Measurements from ENCODE around the gene AFAP1.

The AFAP1 gene

DNA sequence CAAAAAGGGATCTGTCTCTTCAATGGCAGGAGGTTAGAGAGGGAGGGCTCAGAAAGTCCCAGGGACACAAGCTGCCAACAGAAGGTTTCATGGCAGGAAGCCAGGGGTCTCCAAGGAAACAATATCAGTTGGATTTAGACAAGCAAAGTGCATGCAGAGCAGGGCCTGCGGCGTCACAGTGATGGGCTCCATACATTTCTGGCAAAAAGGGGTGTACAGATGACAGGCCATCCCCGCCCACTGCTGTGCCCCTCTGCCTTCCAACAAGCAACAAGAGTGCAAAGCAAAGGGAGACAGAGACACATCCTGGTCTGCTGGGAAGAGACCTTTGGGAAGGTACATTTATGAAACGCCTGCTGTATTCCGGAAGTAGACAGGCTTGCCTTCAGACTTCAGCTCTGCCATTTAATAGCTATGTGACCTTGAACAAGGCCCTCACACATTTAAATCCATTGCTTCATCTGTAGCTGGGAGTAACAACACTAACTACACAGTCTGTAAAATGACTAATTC lies 121.2 kb downstream of the AFAP1 start:
- DNase-seq (ENCODE audit: insufficient read length) (no peak), FAIRE-seq (no peak)
- TF ChIP-seq TAF1 (IDR thresholded peaks at IDR 0.05; ENCODE audit: borderline replicate concordance, low read depth, low read length) = no peak
- TF ChIP-seq POLR2A (IDR thresholded peaks at IDR 0.05; ENCODE audit: low read depth, low read length) = no peak
- TF ChIP-seq POLR2AphosphoS5 (IDR thresholded peaks at IDR 0.05; ENCODE audit: low read depth, low read length) = no peak

DNA sequence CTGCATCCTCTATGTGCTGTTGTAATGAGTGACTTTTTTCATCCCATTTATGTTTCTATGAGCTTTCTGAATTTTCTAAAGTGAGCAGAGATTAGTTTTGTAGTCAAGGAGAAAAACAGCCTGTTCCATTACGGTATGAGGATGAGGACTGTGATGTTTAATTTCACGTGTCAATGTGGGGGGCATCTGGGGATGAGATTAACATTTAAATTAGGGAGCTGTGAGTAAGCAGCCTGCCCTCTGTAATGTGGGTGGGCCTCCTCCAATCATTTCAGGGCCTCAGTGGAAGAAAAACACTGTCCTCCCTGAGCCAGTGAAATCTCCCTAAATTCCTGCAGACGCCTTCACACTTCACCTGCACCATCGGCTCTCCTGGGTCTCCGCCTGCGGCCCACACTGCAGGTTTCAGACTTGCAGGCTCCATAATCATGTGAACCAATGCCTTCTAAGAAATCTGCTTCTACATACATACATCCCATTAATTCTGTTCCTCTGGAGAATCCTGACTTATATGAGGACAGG lies 121.7 kb downstream of the AFAP1 start:
- FAIRE-seq = no peak
- TF ChIP-seq POLR2AphosphoS5 (IDR thresholded peaks at IDR 0.05; ENCODE audit: low read depth, low read length) = no peak
- no peak for TF ChIP-seq POLR2A (IDR thresholded peaks at IDR 0.05; ENCODE audit: low read depth, low read length)
- TF ChIP-seq TAF1 (IDR thresholded peaks at IDR 0.05; ENCODE audit: borderline replicate concordance, low read depth, low read length) = no peak
- DNase-seq (ENCODE audit: insufficient read length) = no peak

DNA sequence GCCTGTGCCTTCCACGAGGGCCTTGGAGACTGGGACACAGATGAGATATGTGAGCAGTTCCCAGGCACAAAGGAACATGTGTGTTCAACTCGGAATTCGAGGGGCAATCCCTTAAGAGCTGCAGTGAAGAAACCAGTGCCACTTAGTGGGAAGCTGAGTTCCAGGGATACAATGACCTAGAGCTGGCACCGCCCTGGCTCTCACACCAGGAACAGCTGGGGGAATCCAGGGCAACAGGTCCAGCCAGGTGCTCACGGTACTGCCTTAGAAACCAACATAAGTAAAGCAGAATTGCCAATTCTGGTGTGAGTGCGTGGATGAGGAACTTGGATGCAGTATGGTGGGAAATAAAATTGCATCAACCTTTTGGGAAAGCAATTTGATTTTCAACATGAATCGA lies 122.9 kb downstream of the AFAP1 start:
- TF ChIP-seq POLR2A (IDR thresholded peaks at IDR 0.05; ENCODE audit: low read depth, low read length) (no peak), POLR2AphosphoS5 (IDR thresholded peaks at IDR 0.05; ENCODE audit: low read depth, low read length) (no peak), TAF1 (IDR thresholded peaks at IDR 0.05; ENCODE audit: borderline replicate concordance, low read depth, low read length) (no peak)
- DNase-seq (ENCODE audit: insufficient read length) (no peak), FAIRE-seq (no peak)

DNA sequence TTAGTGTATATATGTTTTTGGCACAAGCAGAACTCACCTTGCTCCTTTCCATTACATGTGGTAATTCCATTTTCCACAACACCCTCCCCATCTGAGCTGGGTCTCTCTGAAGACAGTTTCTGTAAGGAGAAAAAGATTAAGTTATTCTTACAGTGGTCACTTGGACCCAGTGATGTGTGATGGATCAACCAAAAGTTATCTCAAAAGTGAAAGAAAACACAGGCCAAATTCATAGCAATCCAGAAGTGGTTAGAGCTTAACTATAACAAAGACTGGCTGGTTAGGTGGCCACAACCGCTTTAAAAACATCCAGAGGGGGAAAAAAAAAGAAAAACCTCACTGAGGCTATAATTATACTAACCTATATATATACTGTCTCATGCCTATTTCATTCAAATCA lies 123.7 kb downstream of the AFAP1 start:
- FAIRE-seq (no peak), DNase-seq (ENCODE audit: insufficient read length) (no peak)
- TF ChIP-seq TAF1 (IDR thresholded peaks at IDR 0.05; ENCODE audit: borderline replicate concordance, low read depth, low read length) (no peak), POLR2AphosphoS5 (IDR thresholded peaks at IDR 0.05; ENCODE audit: low read depth, low read length) (no peak), POLR2A (IDR thresholded peaks at IDR 0.05; ENCODE audit: low read depth, low read length) (no peak)

DNA sequence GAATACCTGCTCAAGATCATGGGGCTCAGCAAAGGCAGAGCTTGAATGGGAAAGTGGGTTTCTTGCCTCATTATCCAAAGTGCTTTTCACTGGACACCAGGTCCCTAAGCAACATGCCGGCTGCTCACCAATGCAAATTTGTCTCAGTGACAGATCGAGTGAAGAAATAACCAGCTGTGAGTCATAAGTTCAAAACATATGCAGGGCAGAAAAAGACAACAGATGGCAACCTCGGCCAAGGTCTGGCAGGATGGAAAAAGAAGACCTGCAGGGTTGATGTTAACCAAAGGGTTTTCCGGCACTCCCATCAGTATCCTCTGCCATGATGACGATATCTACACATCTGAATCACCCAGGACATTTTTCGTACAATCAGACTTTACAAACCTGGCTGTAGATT lies 124.1 kb downstream of the AFAP1 start:
- TF ChIP-seq POLR2AphosphoS5 (IDR thresholded peaks at IDR 0.05; ENCODE audit: low read depth, low read length) (no peak), TAF1 (IDR thresholded peaks at IDR 0.05; ENCODE audit: borderline replicate concordance, low read depth, low read length) (no peak), POLR2A (IDR thresholded peaks at IDR 0.05; ENCODE audit: low read depth, low read length) (no peak)
- no peak for FAIRE-seq
- no peak for DNase-seq (ENCODE audit: insufficient read length)

DNA sequence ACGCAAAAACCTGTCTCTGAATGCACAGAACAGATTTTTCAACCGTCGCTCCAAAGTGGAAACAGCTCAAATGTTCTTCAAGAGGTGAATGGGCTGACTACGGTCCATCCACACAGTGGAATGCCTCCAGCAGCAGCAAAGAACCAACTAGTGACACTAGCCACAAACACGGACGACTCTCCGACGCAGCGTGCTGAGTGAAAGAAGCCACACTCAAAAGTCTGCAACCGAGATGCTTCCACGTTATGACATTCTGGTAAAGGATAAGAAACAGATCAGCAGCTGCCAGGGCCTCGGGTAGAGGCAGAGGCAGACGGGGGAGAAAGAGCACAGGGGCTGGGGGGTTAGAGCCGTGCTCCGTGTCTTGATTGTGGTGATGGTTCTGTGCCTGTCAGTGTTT lies 125.2 kb downstream of the AFAP1 start:
- no peak for FAIRE-seq
- no peak for DNase-seq (ENCODE audit: insufficient read length)

DNA sequence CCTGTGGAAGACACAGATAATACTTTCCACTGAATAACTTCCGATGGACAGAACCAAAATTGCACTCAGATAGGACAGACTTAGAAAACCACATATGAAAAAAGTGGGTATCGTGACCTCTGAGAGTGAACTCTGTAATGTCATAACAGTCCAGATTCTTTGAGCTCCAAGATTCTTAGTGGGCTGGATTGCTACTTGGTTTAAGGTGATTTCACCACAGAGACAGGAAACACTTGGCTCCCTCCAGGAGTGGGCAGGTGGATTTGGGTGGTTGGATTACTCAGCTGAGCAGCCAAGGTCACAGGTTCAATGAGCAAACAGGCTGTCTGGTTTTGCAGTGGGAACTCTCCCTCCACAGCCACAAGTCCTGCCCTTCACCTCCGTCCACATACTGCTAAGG lies 126.0 kb downstream of the AFAP1 start:
- FAIRE-seq (no peak), DNase-seq (ENCODE audit: insufficient read length) (no peak)
- no peak for TF ChIP-seq POLR2A (IDR thresholded peaks at IDR 0.05; ENCODE audit: low read depth, low read length)
- TF ChIP-seq TAF1 (IDR thresholded peaks at IDR 0.05; ENCODE audit: borderline replicate concordance, low read depth, low read length) = no peak
- TF ChIP-seq POLR2AphosphoS5 (IDR thresholded peaks at IDR 0.05; ENCODE audit: low read depth, low read length) = no peak

More for the DNA sequence above, 125.2 kb downstream of the AFAP1 start:
- no peak for TF ChIP-seq POLR2AphosphoS5 (IDR thresholded peaks at IDR 0.05; ENCODE audit: low read depth, low read length)
- TF ChIP-seq TAF1 (IDR thresholded peaks at IDR 0.05; ENCODE audit: borderline replicate concordance, low read depth, low read length) = no peak
- TF ChIP-seq POLR2A (IDR thresholded peaks at IDR 0.05; ENCODE audit: low read depth, low read length) = no peak

DNA sequence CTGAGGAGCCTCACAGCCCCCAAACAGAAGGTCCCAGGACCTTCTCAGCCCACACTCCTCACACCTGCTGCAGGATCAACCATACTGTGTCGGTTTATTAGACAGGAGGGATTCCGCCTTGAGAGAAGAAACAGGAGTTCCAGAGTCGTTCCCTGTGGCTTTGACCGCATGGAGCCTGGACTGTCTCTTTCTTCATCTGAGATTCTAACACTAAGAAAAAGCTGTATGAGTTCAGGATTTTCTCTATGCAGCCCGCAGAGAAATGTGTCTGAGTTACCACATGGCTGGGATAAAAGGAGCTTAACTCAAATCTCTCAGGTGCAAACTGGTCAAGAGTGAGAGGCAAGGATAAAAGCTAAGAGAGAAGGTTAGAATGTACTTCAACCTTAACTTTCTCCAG lies 126.7 kb downstream of the AFAP1 start:
- DNase-seq (ENCODE audit: insufficient read length) = no peak
- FAIRE-seq = no peak

DNA sequence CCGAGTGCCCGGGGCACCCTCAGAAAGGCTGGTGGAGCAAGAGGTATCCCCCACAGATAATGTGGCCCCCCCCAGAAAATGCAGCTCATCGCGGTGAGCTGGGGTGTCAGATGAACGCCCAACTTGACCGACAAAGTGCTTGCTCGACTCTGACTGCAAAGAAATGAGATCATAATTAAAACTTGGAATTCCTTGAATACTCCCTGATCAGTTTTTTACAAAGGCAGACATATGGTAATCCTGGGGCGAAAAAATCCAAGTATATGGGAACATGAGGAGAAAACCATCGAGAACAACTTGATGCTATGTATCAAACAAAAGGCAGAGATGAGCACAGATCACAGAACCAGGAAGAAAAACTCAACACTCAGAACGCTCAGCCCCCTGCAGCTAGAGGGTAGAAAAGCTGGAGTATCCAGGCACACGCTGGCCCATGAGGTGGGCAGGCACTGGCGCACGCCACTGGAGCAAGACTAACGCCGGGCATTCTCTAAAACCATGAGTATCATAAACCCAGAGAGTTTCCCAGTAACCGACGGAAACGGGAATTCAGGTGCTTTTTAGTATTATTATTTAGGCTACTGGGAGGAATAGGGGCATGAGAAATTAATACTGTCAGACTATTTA lies 127.3 kb downstream of the AFAP1 start:
- no peak for TF ChIP-seq POLR2AphosphoS5 (IDR thresholded peaks at IDR 0.05; ENCODE audit: low read depth, low read length)
- TF ChIP-seq TAF1 (IDR thresholded peaks at IDR 0.05; ENCODE audit: borderline replicate concordance, low read depth, low read length) = no peak
- no peak for TF ChIP-seq POLR2A (IDR thresholded peaks at IDR 0.05; ENCODE audit: low read depth, low read length)
- DNase-seq (ENCODE audit: insufficient read length) (no peak), FAIRE-seq (no peak)

More for the DNA sequence above, 126.7 kb downstream of the AFAP1 start:
- TF ChIP-seq POLR2A (IDR thresholded peaks at IDR 0.05; ENCODE audit: low read depth, low read length) (no peak), TAF1 (IDR thresholded peaks at IDR 0.05; ENCODE audit: borderline replicate concordance, low read depth, low read length) (no peak), POLR2AphosphoS5 (IDR thresholded peaks at IDR 0.05; ENCODE audit: low read depth, low read length) (no peak)

DNA sequence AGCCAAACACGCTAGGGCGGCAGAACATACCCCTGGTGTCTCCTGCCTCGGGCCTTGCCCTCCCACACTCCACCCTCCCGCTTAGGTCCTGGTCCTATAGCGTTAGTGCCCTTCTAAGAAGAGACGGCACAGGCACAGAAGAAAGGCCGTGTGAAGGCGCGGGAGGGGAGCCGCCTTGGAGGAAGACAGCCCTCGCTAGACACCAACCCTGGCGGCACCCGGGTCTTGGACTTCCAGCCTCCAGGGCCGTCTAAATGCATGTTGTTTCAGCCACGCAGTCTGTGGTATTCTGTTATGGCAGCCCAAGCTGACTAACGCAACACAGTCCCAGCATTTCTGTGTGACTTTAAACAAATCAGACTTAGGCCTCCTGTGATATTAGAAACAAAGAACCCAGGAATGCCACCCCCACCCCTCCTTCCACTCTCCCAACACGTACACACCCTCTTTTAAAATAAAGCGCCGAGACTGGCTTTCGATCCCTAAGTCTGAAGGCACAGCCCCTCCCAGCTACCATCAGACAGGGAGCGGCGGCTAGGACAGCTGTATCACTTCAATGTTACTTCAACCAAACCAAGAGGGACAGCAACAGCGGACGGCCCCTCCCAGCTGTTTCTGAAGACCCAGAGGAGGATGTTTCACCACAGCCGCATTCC lies 128.0 kb downstream of the AFAP1 start:
- FAIRE-seq (no peak), DNase-seq (ENCODE audit: insufficient read length) (no peak)
- TF ChIP-seq TAF1 (IDR thresholded peaks at IDR 0.05; ENCODE audit: borderline replicate concordance, low read depth, low read length) (no peak), POLR2AphosphoS5 (IDR thresholded peaks at IDR 0.05; ENCODE audit: low read depth, low read length) (no peak), POLR2A (IDR thresholded peaks at IDR 0.05; ENCODE audit: low read depth, low read length) (no peak)

DNA sequence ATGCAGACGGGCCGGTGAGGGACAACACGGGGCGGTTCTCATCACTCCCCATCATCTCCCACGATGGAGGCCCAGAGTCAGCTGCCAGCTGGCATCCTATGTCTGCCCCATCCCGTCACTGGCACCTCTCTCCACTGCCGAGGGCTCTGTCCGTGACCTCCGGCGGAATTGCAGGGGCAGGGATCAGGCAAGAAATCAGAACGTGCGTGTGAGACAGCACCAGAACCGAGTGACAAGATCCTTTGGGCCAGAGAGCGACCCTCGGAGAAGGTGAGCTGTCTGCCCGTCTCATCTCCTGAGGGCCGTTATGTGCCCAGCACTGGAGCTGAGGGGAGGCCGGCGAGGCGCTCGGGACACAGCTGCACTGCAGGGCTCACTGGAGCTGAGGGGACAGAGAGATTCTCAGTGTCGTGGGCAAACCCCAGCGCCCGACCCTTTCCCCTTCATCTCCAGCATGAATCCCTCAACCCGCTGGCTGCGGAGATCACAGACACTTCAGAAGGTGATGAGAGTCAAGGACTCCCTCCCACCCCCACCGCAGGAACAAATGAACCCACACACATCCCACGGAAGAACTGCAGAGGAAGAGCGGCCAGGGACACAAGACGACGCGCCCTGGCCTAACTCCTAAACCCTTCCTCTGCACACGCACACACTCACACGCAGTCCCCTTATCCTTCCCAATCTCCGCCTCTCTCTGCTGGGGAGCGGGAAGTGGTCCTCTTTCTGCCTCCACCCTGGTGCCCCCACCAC lies 128.7 kb downstream of the AFAP1 start:
- no peak for FAIRE-seq
- no peak for DNase-seq (ENCODE audit: insufficient read length)
- TF ChIP-seq POLR2A (IDR thresholded peaks at IDR 0.05; ENCODE audit: low read depth, low read length) = no peak
- no peak for TF ChIP-seq POLR2AphosphoS5 (IDR thresholded peaks at IDR 0.05; ENCODE audit: low read depth, low read length)
- no peak for TF ChIP-seq TAF1 (IDR thresholded peaks at IDR 0.05; ENCODE audit: borderline replicate concordance, low read depth, low read length)
